Measurements from ENCODE around the gene CBFA2T3.

- no peak for TF ChIP-seq CTCF (conservative IDR thresholded peaks at IDR 0.05; ENCODE audit: low read length)
- TF ChIP-seq EZH2phosphoT487 (IDR thresholded peaks at IDR 0.05; ENCODE audit: borderline replicate concordance): no peak
Observed at GRCh38 chr16:88865742-88866141, 111.3 kb downstream of the CBFA2T3 start.

Data from Loucy (cell line).